HL-60 (cell line): Measurements from ENCODE around the gene IFITM5.
"Not testable (repeated sequence)": the region's sequence is repeated elsewhere in the genome, so short reads cannot be mapped to it uniquely, and the experiment has no call there.

ENCODE experiments used
- DNase-seq, 2 experiments: peaks; one replicate each; pipeline ENCODE4 v3.0.0-alpha.2; 2010 to 2020; ENCODE audit warnings: low read depth in 1 of 2, low spot score in 1 of 2
- H3K27ac ChIP-seq: fragments of 250-450 bp; sonication (Bioruptor Pico); replicated peaks from 2 replicates; pipeline ENCODE4 v1.5.1; 2020; ENCODE audit warnings: mild to moderate bottlenecking, moderate library complexity
- H3K27me3 ChIP-seq: fragments of 250-450 bp; sonication (Bioruptor Pico); 2 replicates; pipeline ENCODE4 v1.5.1; 2021; ENCODE audit warnings: mild to moderate bottlenecking, moderate library complexity; ENCODE audit not compliant: insufficient read depth, poor library complexity, severe bottlenecking
- H3K4me3 ChIP-seq: replicated peaks from 2 replicates; pipeline ENCODE4 v1.5.1; 2011; ENCODE audit warnings: mild to moderate bottlenecking, control low read depth, low read length; ENCODE audit not compliant: insufficient read depth
- GABPA ChIP-seq: IDR thresholded peaks from 2 replicates; pipeline ENCODE4 v1.6.1; 2012; ENCODE audit warnings: low read depth
- POLR2AphosphoS5 ChIP-seq: IDR thresholded peaks from 2 replicates; pipeline ENCODE4 v1.6.1; 2012; ENCODE audit warnings: low read depth
- SPI1 ChIP-seq: IDR thresholded peaks from 2 replicates; pipeline ENCODE4 v1.6.1; 2012; ENCODE audit warnings: low read depth, mild to moderate bottlenecking, borderline replicate concordance
- TF ChIP-seq, protein P1 (sequence below): IDR thresholded peaks from one replicate; pipeline ENCODE4 v1.5.1; 2011; ENCODE audit warnings: low read length, control low read depth, inconsistent platforms; ENCODE audit not compliant: insufficient read depth
- TF ChIP-seq, protein P2 (sequence below): IDR thresholded peaks from 2 replicates; pipeline ENCODE4 v1.6.1; 2012; ENCODE audit warnings: low read depth; ENCODE audit not compliant: insufficient replicate concordance

The IFITM5 gene

DNA sequence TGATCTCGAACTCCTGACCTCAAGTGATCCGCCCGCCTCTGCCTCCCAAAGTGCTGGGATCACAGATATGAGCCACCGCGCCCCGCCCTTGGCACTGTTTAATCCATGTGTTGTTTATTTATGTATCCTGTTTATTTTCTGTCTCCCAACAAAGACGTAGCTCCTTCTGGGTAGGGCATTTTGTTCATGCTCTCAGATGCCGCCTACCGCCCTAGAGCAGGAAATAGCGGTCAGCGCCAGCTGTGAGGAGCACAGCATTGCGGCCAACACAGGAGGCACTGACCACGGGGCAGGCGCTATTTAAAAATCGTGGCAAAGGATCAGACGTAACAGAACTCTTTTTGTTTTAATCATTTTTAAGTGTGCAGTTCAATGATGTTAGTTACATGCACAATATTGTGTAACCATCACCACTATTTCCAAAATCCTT is 30.6 kb downstream of the IFITM5 start:
- TF ChIP-seq, protein P1, sequence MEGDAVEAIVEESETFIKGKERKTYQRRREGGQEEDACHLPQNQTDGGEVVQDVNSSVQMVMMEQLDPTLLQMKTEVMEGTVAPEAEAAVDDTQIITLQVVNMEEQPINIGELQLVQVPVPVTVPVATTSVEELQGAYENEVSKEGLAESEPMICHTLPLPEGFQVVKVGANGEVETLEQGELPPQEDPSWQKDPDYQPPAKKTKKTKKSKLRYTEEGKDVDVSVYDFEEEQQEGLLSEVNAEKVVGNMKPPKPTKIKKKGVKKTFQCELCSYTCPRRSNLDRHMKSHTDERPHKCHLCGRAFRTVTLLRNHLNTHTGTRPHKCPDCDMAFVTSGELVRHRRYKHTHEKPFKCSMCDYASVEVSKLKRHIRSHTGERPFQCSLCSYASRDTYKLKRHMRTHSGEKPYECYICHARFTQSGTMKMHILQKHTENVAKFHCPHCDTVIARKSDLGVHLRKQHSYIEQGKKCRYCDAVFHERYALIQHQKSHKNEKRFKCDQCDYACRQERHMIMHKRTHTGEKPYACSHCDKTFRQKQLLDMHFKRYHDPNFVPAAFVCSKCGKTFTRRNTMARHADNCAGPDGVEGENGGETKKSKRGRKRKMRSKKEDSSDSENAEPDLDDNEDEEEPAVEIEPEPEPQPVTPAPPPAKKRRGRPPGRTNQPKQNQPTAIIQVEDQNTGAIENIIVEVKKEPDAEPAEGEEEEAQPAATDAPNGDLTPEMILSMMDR = peak; percentile 5
- TF ChIP-seq POLR2AphosphoS5 = peak; percentile 69; the same call in 1 of the 2 replicates
- DNase-seq = peak; percentile 78 to 82
- not testable (repeated sequence) for H3K27me3 ChIP-seq
- Histone ChIP-seq H3K27ac (peak overlapping the region; percentile 99), H3K4me3 (peak overlapping the region; percentile 23)

DNA sequence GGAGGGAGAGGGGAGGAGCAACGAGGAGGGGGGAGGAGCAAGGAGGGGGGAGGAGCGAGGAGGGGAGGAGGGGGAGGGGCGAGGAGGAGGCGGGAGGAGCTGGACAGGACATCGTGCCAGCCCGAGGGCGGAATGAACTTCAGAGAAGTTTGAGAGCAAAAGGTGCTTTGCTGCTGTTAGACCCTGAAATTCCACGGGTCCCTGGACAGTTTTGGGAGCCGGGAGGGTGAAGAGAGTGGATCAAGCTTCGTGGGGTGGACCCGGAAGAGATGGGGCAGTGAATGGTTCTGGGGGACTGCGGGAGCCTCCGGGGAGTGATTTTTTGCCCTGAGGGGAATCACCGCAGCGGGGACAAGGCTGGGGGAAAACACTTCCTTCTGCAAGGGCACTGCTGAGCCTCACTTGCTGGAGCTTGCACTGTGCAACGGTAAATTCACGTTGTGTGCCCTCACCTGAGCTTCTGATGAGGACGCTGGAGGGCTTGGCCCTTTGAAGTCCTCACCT is 31.8 kb downstream of the IFITM5 start:
- peak; percentile 61 to 75 for DNase-seq
- Histone ChIP-seq H3K4me3 (peak overlapping the region; percentile 46), H3K27ac (peak overlapping the region; percentile 99)

DNA sequence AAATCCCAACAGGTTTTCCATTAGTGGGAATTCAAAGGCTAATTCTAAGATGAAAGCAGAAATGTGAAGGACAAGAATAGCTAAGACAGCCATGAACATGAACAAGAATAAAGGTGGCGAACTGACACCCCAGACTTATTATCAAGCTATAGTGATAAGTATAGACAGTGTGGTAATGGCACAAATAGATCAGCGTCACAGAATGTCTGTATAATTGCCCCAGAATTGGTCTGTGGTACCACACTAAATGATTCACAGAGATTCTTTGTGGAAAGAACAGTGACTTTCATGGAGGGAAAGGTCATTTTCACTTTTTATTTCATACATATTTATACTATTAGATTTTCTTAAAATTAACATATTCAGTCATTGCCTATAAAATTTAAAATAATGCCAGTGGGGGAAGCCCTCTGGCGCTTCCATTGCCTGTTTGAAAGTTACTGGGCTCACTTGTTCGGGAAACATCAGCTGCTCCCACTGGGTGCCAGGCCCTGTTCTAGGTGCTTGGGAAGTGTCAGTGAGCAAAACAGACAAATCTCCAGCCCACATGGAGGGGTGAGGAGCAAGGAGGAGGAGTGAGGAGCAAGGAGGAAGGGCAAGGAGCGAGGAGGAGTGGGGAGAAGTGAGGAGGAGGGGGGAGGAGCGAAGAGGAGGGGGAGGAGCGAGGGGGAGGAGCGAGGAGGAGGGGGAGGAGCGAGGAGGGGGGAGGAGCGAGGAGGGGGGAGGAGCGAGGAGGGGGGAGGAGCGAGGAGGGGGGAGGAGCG is 32.5 kb downstream of the IFITM5 start:
- H3K27me3 ChIP-seq = no peaks in the 10 kb centered on the region
- TF ChIP-seq, protein P2, sequence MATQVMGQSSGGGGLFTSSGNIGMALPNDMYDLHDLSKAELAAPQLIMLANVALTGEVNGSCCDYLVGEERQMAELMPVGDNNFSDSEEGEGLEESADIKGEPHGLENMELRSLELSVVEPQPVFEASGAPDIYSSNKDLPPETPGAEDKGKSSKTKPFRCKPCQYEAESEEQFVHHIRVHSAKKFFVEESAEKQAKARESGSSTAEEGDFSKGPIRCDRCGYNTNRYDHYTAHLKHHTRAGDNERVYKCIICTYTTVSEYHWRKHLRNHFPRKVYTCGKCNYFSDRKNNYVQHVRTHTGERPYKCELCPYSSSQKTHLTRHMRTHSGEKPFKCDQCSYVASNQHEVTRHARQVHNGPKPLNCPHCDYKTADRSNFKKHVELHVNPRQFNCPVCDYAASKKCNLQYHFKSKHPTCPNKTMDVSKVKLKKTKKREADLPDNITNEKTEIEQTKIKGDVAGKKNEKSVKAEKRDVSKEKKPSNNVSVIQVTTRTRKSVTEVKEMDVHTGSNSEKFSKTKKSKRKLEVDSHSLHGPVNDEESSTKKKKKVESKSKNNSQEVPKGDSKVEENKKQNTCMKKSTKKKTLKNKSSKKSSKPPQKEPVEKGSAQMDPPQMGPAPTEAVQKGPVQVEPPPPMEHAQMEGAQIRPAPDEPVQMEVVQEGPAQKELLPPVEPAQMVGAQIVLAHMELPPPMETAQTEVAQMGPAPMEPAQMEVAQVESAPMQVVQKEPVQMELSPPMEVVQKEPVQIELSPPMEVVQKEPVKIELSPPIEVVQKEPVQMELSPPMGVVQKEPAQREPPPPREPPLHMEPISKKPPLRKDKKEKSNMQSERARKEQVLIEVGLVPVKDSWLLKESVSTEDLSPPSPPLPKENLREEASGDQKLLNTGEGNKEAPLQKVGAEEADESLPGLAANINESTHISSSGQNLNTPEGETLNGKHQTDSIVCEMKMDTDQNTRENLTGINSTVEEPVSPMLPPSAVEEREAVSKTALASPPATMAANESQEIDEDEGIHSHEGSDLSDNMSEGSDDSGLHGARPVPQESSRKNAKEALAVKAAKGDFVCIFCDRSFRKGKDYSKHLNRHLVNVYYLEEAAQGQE = no peak
- TF ChIP-seq SPI1 = no peak
- TF ChIP-seq POLR2AphosphoS5 = no peak
- no peak for TF ChIP-seq GABPA
- TF ChIP-seq, protein P1 = no peak
- no peak overlapping the region for H3K4me3 ChIP-seq
- peak; percentile 48 to 59 for DNase-seq
- H3K27ac ChIP-seq = no peak overlapping the region

More for the DNA sequence above, 31.8 kb downstream of the IFITM5 start:
- TF ChIP-seq, protein P2 = no peak
- TF ChIP-seq SPI1 (no peak), POLR2AphosphoS5 (no peak), GABPA (no peak)
- TF ChIP-seq, protein P1 = no peak
- no peaks in the 10 kb centered on the region for H3K27me3 ChIP-seq
